HG02759 (cell line): ENCODE results near the gene ZNF407.

ENCODE experiments used
- ATAC-seq: cut with Tn5 transposase; IDR thresholded peaks from one replicate; pipeline ENCODE4 v1.9.1; 2021; ENCODE audit warnings: mild to moderate bottlenecking, moderate library complexity; ENCODE audit not compliant: unreplicated experiment

ZNF407 gene

GRCh38 chr18:75109319-75109691 lies 511.6 kb downstream of the ZNF407 start:
- ATAC-seq, result no peak

- no peak for ATAC-seq
These were observed 512.1 kb downstream of the ZNF407 start for GRCh38 chr18:75109819-75110218.

- no peak for ATAC-seq
These were observed 512.6 kb downstream of the ZNF407 start for GRCh38 chr18:75110311-75110710.

GRCh38 chr18:75110846-75111415 lies 513.3 kb downstream of the ZNF407 start:
- no peak for ATAC-seq

GRCh38 chr18:75111760-75112159 lies 514.1 kb downstream of the ZNF407 start:
- no peak for ATAC-seq

- ATAC-seq, result no peak
These were observed 514.8 kb downstream of the ZNF407 start for GRCh38 chr18:75112186-75113096.

- ATAC-seq, result no peak
These were observed 515.8 kb downstream of the ZNF407 start for GRCh38 chr18:75113455-75113854.

- ATAC-seq, result no peak
These were observed 516.6 kb downstream of the ZNF407 start for GRCh38 chr18:75114231-75114764.
